Neural cell (in vitro differentiated cells): ENCODE measurements around the gene ATP7B. TPM values are rescaled to one million over a fixed set of nuclear protein-coding genes. Genes with fewer than 3 reads are reported as not detected.
A peak's percentile ranks its signal among the peaks of the same experiment; 100 is the strongest.

Experiments used
- H2AFZ ChIP-seq: fragments of 200-600, 300-800 bp; sonication (generic), shearing (Covaris generic); 2 replicates; pipeline ENCODE4 v1.6.0; 2014; ENCODE audit warnings: low read depth, mild to moderate bottlenecking, antibody characterized with exemption, low read length, moderate library complexity
- H3F3A ChIP-seq: fragments of 200-600 bp; shearing (Covaris generic); 2 replicates; pipeline ENCODE4 v1.6.1; 2016; ENCODE audit warnings: mild to moderate bottlenecking, moderate library complexity, mixed read lengths, antibody characterized with exemption, low read length; ENCODE audit not compliant: insufficient read depth, poor library complexity, severe bottlenecking
- H3K27ac ChIP-seq: fragments of 200-600, 300-800 bp; sonication (generic), shearing (Covaris generic); 2 replicates; pipeline ENCODE4 v1.5.1; 2014; ENCODE audit warnings: mild to moderate bottlenecking, low read length, moderate library complexity
- H3K27me3 ChIP-seq: fragments of 300-800, 200-600 bp; sonication (generic), shearing (Covaris generic); 2 replicates; pipeline ENCODE4 v1.6.0; 2014; ENCODE audit warnings: mild to moderate bottlenecking, low read depth, low read length, moderate library complexity; ENCODE audit not compliant: insufficient read depth
- H3K36me3 ChIP-seq: fragments of 300-800, 200-600 bp; sonication (generic), shearing (Covaris generic); 2 replicates; pipeline ENCODE4 v1.5.1; 2014; ENCODE audit warnings: mild to moderate bottlenecking, antibody characterized with exemption, low read length, moderate library complexity; ENCODE audit not compliant: insufficient read depth
- H3K4me2 ChIP-seq: fragments of 300-800, 200-600 bp; sonication (generic), shearing (Covaris generic); 2 replicates; pipeline ENCODE4 v1.6.0; 2014; ENCODE audit warnings: mild to moderate bottlenecking, low read length
- H3K4me3 ChIP-seq: fragments of 300-800, 200-600 bp; sonication (generic), shearing (Covaris generic); 2 replicates; pipeline ENCODE4 v1.5.1; 2014; ENCODE audit warnings: mild to moderate bottlenecking, low read length, moderate library complexity
- H3K79me2 ChIP-seq: fragments of 200-600 bp; shearing (Covaris generic); replicated peaks from 2 replicates; pipeline ENCODE4 v1.6.0; 2014; ENCODE audit warnings: mild to moderate bottlenecking, low read length, moderate library complexity; ENCODE audit not compliant: insufficient read depth
- H3K9ac ChIP-seq: fragments of 300-800, 200-600 bp; sonication (generic), shearing (Covaris generic); 2 replicates; pipeline ENCODE4 v1.6.1; 2016; ENCODE audit warnings: mild to moderate bottlenecking, low read length, mixed read lengths
- H3K9me2 ChIP-seq: fragments of 200-600 bp; shearing (Covaris generic); 2 replicates; pipeline ENCODE4 v1.6.1; 2016; ENCODE audit warnings: mild to moderate bottlenecking, low read length, mixed read lengths; ENCODE audit not compliant: insufficient read depth
- H3K9me3 ChIP-seq: fragments of 200-600, 300-800 bp; sonication (generic), shearing (Covaris generic); 2 replicates; pipeline ENCODE4 v1.6.1; 2016; ENCODE audit warnings: mild to moderate bottlenecking, mixed run types, low read length, moderate library complexity, mixed read lengths
- H4K20me1 ChIP-seq: fragments of 200-600 bp; shearing (Covaris generic); 2 replicates; pipeline ENCODE4 v1.6.1; 2016; ENCODE audit warnings: mild to moderate bottlenecking, mixed run types; ENCODE audit not compliant: insufficient read depth
- EP300 ChIP-seq: fragments of 450-650 bp; conservative IDR thresholded peaks from 2 replicates; pipeline ENCODE4 v1.6.1; 2014; ENCODE audit warnings: antibody characterized with exemption, mild to moderate bottlenecking, moderate library complexity; ENCODE audit not compliant: poor library complexity, severe bottlenecking
- EZH2 ChIP-seq: fragments of 200-600, 300-800 bp; shearing (Covaris generic), sonication (generic); IDR thresholded peaks from 2 replicates; pipeline ENCODE4 v1.6.1; 2014; ENCODE audit warnings: antibody characterized with exemption, low read length, borderline replicate concordance, mild to moderate bottlenecking; ENCODE audit not compliant: insufficient read depth, poor library complexity, severe bottlenecking
- MXI1 ChIP-seq: fragments of 450-650 bp; conservative IDR thresholded peaks from 2 replicates; pipeline ENCODE4 v1.6.1; 2014; ENCODE audit warnings: antibody characterized with exemption, mild to moderate bottlenecking; ENCODE audit not compliant: poor library complexity, severe bottlenecking
- POLR2AphosphoS5 ChIP-seq: IDR thresholded peaks from 2 replicates; pipeline ENCODE4 v1.6.1; 2012
- RAD21 ChIP-seq: fragments of 450-650 bp; conservative IDR thresholded peaks from 2 replicates; pipeline ENCODE4 v1.6.1; 2014; ENCODE audit warnings: antibody characterized with exemption, mild to moderate bottlenecking, moderate library complexity
- SMC3 ChIP-seq: fragments of 450-650 bp; conservative IDR thresholded peaks from 2 replicates; pipeline ENCODE4 v1.6.1; 2014; ENCODE audit warnings: antibody characterized with exemption, mild to moderate bottlenecking, moderate library complexity; ENCODE audit not compliant: poor library complexity
- TAF1 ChIP-seq: IDR thresholded peaks from 2 replicates; pipeline ENCODE4 v1.6.1; 2012; ENCODE audit warnings: low read depth
- polyA plus RNA-seq: library from polyadenylated mRNA; depleted of rRNA; stranded (reverse); fragments of >200 nt; gene quantifications from 2 replicates; pipeline ENCODE4 v1.2.3, GENCODE V29; 2014
- TF ChIP-seq, protein P1 (sequence below): fragments of 450-650 bp; IDR thresholded peaks from 2 replicates; pipeline ENCODE4 v1.5.1; 2014; ENCODE audit warnings: antibody characterized with exemption, mild to moderate bottlenecking, moderate library complexity; ENCODE audit not compliant: poor library complexity, severe bottlenecking
- TF ChIP-seq, protein P2 (sequence below): IDR thresholded peaks from 2 replicates; pipeline ENCODE4 v1.6.1; 2012; ENCODE audit warnings: borderline replicate concordance

Gene ATP7B
- polyA plus RNA-seq, 1 donor from 2014 or later = 6.3 TPM

DNA sequence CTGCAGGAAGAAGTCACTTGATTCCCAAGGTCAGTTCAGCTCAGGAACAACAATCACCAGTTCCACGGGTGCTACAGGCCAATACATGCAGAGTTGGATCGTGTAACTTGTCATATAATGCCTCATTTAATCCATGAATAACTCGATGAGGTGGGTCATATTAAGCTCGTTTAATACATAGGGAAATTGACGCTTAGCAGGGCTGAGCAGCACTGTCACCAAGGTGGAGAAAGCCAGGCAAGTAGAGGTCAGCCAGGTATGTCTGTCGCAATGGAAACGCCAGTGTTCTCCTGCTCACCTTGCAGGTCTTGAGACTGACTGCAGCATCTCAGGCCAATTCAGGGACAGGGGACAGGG lies 97.1 kb downstream of the ATP7B start:
- no peak for TF ChIP-seq SMC3
- TF ChIP-seq TAF1 = no peak
- TF ChIP-seq, protein P1, sequence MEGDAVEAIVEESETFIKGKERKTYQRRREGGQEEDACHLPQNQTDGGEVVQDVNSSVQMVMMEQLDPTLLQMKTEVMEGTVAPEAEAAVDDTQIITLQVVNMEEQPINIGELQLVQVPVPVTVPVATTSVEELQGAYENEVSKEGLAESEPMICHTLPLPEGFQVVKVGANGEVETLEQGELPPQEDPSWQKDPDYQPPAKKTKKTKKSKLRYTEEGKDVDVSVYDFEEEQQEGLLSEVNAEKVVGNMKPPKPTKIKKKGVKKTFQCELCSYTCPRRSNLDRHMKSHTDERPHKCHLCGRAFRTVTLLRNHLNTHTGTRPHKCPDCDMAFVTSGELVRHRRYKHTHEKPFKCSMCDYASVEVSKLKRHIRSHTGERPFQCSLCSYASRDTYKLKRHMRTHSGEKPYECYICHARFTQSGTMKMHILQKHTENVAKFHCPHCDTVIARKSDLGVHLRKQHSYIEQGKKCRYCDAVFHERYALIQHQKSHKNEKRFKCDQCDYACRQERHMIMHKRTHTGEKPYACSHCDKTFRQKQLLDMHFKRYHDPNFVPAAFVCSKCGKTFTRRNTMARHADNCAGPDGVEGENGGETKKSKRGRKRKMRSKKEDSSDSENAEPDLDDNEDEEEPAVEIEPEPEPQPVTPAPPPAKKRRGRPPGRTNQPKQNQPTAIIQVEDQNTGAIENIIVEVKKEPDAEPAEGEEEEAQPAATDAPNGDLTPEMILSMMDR = no peak
- TF ChIP-seq MXI1 = no peak
- TF ChIP-seq, protein P2, sequence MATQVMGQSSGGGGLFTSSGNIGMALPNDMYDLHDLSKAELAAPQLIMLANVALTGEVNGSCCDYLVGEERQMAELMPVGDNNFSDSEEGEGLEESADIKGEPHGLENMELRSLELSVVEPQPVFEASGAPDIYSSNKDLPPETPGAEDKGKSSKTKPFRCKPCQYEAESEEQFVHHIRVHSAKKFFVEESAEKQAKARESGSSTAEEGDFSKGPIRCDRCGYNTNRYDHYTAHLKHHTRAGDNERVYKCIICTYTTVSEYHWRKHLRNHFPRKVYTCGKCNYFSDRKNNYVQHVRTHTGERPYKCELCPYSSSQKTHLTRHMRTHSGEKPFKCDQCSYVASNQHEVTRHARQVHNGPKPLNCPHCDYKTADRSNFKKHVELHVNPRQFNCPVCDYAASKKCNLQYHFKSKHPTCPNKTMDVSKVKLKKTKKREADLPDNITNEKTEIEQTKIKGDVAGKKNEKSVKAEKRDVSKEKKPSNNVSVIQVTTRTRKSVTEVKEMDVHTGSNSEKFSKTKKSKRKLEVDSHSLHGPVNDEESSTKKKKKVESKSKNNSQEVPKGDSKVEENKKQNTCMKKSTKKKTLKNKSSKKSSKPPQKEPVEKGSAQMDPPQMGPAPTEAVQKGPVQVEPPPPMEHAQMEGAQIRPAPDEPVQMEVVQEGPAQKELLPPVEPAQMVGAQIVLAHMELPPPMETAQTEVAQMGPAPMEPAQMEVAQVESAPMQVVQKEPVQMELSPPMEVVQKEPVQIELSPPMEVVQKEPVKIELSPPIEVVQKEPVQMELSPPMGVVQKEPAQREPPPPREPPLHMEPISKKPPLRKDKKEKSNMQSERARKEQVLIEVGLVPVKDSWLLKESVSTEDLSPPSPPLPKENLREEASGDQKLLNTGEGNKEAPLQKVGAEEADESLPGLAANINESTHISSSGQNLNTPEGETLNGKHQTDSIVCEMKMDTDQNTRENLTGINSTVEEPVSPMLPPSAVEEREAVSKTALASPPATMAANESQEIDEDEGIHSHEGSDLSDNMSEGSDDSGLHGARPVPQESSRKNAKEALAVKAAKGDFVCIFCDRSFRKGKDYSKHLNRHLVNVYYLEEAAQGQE = no peak
- TF ChIP-seq POLR2AphosphoS5 = no peak
- no peak for TF ChIP-seq EP300
- TF ChIP-seq RAD21 = no peak
- TF ChIP-seq EZH2 = no peak

DNA sequence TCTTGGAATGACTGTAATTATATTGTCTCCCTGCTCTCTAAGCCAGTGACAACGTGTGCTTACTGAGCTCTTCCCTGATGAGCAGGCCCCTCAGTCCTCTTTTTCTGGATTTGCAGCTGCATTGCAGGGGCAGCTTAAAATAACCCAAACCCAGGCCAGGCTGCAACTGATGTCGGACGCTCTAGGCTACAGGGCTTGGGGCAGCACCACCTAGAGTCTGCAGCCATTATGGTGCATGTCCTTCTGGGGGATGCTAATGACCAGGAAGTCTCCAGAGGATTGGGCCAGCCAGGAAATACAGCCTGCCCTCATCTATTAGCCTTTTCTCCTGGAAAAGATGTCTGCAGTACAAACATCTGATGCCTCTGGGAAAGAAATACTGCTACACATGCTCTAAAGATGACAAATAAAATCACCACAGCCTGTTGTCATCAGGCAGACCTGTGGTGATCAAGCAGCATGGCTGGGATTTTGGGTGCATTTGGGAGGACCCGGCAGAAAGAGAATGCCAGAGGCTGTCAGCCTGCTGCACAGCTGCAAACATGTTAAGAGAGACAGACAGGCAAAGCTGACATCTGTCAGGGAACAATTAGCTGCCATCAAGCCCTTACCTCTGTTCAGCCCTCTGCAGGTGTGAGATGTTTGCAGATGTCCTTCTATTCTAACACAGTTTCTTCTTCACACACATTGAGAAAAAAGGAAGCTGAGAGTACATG lies 97.7 kb downstream of the ATP7B start:
- H3K4me3 ChIP-seq = peak overlapping the region; percentile 46
- H2AFZ ChIP-seq = no peak overlapping the region
- no peaks in the 10 kb centered on the region for H3K27me3 ChIP-seq
- H3K79me2 ChIP-seq = no peaks in the 10 kb centered on the region
- TF ChIP-seq EP300 (peak; percentile 87), RAD21 (no peak), TAF1 (no peak), POLR2AphosphoS5 (no peak), EZH2 (no peak), SMC3 (no peak), MXI1 (no peak)
- TF ChIP-seq, protein P1 = peak; percentile 53
- TF ChIP-seq, protein P2 = no peak
- peak overlapping the region; percentile 34 for H3K4me2 ChIP-seq
- H3K9me3 ChIP-seq = no peaks in the 10 kb centered on the region
- H3K27ac ChIP-seq = peak overlapping the region; percentile 81
- no peaks in the 10 kb centered on the region for H3F3A ChIP-seq
- no peaks in the 10 kb centered on the region for H4K20me1 ChIP-seq
- H3K36me3 ChIP-seq = no peaks in the 10 kb centered on the region
- peak overlapping the region; percentile 44 for H3K9ac ChIP-seq
- H3K9me2 ChIP-seq = no peaks in the 10 kb centered on the region

More for the DNA sequence above, 97.1 kb downstream of the ATP7B start:
- no peaks in the 10 kb centered on the region for H3K79me2 ChIP-seq
- H3K9ac ChIP-seq = peak overlapping the region; percentile 44
- no peaks in the 10 kb centered on the region for H3K36me3 ChIP-seq
- H3K4me3 ChIP-seq = peak overlapping the region; percentile 46
- H3K27me3 ChIP-seq = no peaks in the 10 kb centered on the region
- no peaks in the 10 kb centered on the region for H3F3A ChIP-seq
- H3K9me3 ChIP-seq = no peaks in the 10 kb centered on the region
- H3K4me2 ChIP-seq = peak overlapping the region; percentile 34
- no peaks in the 10 kb centered on the region for H4K20me1 ChIP-seq
- H2AFZ ChIP-seq = no peak overlapping the region
- peak overlapping the region; percentile 81 for H3K27ac ChIP-seq
- H3K9me2 ChIP-seq = no peaks in the 10 kb centered on the region
